ENCODE results near the gene UGT1A8.
"Not testable (repeated sequence)": the region's sequence is repeated elsewhere in the genome, so short reads cannot be mapped to it uniquely, and the experiment has no call there.

The UGT1A8 gene

DNA sequence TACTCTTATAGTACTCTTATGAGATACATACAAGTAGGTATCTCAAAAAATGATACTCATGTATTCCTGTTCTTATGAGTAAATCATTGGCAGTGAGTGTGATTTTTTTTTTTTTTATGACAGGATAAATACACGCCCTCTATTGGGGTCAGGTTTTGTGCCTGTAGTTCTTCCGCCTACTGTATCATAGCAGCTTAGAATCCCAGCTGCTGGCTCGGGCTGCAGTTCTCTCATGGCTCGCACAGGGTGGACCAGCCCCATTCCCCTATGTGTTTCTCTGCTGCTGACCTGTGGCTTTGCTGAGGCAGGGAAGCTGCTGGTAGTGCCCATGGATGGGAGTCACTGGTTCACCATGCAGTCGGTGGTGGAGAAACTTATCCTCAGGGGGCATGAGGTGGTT is at the start of gene UGT1A8:
Gene UGT1A8, plus strand, starts transcription at position 158 of the 400 bp plus-strand sequence. Its CDS starts 75 bp downstream, at position 233.
- DNase-seq (ENCODE audit: low read depth): not testable (repeated sequence)

DNA sequence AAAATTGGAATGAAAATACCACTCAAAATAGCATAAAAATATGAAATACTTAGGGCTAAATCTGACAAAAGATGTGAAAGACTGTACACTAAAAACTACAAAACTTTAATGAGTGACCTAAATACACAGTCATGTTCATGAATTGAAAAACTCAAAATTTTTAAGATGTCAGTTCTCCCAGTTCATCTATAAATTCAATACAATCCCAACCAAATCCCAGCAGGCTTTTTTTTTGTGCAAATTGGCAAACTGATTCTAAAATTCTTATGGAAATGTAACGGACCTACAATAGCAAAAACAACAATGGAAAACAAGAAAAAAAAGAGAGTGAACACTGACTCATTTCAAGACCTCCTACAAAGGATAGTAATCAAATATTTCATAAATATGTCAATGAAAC is 46.4 kb upstream of the UGT1A8 start:
- no peak for DNase-seq (ENCODE audit: low read depth)

DNA sequence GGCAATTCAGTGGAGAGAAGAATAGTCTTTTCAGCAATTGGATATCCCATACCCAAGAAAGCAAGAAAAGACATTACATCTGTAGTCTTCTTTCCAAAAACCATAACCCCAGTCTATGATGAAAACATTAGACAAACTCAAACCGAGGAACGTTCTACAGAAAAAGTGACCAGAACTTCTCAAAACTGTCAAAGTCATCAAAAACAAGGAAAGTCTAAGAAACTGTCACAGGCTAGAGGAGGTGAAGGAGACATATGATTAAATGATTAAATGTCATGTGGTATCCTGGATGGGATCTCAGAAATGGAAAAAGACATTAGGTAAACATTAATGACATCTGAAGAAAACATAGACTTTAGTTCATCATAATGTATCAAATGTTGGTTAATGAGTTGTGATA is 46.0 kb upstream of the UGT1A8 start:
- DNase-seq (ENCODE audit: low read depth): no peak

DNA sequence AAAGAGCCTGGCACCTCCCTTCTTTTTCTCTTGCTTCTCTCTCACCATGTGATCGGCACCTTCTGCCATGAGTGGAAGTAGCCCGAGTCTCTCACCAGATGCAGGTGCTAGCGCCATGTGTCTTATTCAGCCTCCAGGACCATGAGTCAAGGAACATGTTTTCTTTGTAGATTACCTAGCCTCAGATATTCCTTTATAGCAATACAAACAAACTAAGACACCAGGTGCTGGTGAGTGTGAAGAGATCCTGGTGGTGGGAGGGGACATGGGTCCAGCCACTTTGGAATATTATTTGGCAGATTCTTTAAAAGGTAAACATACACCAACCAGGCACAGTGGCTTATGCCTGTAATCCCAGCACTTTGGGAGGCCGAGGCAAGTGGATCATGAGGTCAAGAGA is 45.0 kb upstream of the UGT1A8 start:
- DNase-seq (ENCODE audit: low read depth): no peak

DNA sequence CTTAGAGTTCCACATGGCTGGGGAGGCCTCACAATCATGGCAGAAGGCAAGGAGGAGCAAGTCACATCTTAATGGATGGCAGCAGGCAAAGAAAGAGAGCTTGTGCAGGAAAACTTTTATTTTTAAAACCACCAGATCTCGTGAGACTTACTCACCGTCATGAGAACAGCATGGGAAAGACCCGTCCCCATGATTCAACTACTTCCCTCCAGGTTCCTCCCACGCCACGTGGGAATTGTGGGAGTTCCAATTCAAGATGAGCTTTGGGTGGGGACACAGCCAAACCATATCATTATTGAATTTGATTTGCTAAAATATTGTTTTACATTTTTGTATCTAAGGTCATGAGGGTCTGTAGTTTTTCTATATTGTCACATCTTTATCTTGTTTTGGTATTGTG is 40.1 kb upstream of the UGT1A8 start:
- DNase-seq (ENCODE audit: low read depth): not testable (repeated sequence)

DNA sequence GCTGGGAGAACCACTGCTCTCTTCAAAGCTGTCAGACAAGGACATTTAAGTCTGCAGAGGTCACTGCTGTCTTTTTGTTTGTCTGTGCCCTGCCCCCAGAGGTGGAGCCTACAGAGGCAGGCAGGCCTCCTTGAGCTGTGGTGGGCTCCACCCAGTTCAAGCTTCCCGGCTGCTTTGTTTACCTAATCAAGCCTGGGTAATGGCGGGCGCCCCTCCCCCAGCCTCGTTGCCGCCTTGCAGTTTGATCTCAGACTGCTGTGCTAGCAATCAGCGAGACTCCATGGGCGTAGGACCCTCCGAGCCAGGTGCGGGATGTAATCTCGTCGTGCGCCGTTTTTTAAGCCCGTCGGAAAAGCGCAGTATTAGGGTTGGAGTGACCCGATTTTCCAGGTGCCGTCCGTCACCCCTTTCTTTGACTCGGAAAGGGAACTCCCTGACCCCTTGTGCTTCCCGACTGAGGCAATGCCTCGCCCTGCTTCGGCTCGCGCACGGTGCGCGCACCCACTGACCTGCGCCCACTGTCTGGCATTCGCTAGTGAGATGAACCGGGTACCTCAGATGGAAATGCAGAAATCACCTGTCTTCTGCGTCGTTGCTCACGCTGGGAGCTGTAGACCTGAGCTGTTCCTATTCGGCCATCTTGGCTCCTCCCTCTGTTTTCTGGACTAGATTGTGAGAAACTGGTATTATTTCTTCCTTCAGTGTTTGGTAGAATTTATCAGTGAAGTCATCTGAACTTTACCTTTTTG is 34.0 kb upstream of the UGT1A8 start:
- DNase-seq (ENCODE audit: low read depth): not testable (repeated sequence)

DNA sequence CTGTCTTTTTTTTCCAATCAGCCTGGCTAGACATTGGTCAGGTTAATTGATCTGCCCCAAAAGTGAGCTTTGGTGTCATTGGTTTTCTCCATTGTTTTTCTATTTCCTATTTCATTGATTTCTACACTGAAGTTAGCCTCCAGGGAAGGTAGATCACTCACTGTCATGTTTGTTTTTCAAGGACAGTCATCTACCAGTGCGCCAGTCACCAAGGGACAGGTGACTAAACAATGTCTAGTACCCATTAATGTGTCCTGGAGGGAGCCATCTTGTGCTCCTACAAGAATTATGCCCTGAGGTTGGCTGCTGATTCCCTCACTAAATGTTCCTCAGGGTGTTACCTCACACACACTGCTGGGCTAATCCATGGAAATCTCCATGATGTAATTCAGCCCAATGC is 33.2 kb upstream of the UGT1A8 start:
- DNase-seq (ENCODE audit: low read depth): no peak

DNA sequence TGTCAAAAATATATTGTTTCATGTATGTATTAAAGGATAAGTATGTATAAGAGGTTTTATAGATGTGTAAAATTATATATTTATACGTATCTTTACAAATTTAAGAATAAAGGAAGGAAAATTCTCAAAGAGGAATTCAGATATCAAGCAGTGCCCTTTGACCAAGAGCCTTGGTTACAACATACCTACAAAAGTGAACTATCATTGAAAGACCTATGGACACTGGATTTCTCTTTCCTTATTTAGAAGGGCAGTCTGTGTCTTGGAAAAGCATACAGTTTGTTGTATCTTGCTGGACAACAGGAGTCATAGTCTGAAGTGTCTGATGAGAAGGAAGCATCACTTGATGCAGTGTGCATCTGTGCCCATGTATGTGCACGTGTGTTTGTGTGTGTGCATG is 29.0 kb upstream of the UGT1A8 start:
- DNase-seq (ENCODE audit: low read depth): no peak

DNA sequence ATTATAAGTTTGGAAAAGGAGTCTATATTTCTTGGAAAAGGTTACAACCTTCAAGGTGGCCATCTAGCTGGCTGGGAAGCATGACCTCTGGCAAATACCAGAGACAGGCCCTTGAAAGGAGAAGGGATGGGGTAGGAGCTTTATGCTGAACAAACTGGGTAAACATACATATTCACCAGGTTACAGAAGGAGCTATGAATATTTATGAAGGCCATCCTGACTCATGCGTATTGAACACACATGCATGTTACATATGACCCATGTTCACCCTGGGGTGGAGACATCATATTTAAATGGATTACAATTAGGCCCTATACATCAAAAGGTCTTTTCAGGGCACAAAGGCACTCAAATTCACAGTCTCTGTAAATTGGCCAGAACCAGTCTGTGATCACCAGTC is 24.7 kb upstream of the UGT1A8 start:
- not testable (repeated sequence) for DNase-seq (ENCODE audit: low read depth)

DNA sequence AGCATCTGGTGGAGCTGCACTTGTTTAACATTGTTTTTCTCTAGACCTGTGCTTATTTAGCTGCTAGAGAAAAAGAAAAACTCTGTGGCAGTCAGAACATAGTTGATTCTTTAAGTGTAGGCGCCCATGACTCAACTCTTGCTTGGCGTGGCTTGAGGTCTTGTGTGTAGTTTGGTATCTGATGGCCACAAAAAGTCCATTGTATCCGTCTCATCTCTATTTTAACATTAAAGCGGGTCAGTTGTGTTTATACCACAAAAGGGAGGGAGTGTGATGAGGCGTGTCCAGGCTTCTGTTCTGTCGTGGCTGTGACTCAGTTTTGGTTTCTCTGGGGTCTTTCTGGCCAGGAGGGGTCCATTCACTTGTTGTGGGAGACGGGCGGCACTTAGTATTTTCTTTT is 24.2 kb upstream of the UGT1A8 start:
- DNase-seq (ENCODE audit: low read depth): no peak

DNA sequence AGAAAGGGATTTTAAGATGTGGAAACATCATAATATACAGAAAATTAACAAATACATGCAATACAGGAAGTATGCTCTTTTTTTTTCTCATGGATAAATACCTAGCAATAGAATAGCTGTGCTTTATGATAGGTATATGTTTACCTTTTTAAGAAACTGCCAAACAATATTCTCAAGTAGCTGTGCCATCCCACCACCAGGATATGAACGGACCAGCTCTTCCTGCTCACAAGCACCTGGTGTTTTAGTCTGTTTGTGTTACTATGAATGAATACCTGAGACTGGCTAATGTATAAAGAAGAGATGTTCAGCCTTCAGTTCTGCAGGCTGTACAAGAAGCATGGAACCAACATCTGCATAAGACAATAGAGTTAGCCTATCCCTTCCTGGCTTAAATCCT is 19.9 kb upstream of the UGT1A8 start:
- DNase-seq (ENCODE audit: low read depth): no peak

DNA sequence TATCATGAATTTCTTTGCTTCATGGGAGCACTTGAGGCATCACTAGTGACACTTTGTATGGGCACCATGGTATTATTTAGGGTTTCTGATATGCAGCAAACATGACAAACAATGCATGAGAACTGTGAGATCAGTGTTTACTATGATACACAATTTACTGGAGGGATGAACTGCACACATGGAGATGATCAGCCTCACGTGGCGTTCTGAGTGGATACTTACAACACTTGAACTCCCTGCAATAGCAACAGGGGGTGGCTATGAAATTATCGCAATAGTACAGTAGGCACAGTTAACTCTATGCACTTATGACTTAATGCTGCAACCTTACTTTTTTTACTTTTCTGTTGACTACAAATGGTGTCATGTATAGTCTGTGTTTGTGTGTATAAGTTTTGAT is 18.5 kb upstream of the UGT1A8 start:
- DNase-seq (ENCODE audit: low read depth): no peak

DNA sequence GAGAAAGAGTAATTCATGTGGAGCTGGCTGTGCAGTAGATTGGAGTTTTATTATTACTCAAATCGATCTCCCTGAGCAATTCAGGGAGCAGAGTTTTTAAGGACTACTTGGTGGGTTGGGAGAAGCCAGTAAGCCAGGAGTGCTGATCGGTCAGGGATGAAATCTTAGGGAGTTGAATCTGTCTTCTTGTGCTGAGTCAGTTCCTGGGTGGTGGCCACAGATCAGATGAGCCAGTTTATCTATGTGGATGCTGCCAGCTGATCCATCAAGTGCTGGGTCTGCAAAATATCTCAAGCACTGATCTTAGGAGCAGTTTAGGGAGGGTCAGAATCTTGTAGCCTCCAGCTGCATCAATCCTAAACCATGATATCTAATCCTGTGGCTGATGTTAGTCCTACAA is 17.0 kb upstream of the UGT1A8 start:
- DNase-seq (ENCODE audit: low read depth): no peak

DNA sequence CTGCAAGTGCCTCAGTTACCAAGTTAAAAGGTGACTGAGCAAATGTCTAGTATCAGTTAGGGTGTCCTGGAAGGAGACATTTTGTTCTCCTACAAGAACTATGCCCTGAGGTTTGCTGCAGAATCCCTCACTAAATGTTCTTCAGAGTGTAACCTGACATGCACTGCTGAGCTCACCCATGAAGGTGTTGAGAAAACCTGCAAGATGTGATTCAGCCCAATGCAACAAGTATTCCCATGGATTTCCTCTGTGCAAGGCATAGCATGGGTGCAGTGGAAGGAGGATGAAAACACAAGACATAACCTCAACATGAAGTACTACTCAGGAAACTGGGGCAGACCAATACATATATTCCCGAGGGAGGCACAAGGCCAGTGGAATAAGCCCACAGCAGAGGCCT is 15.4 kb upstream of the UGT1A8 start:
- DNase-seq (ENCODE audit: low read depth): no peak

DNA sequence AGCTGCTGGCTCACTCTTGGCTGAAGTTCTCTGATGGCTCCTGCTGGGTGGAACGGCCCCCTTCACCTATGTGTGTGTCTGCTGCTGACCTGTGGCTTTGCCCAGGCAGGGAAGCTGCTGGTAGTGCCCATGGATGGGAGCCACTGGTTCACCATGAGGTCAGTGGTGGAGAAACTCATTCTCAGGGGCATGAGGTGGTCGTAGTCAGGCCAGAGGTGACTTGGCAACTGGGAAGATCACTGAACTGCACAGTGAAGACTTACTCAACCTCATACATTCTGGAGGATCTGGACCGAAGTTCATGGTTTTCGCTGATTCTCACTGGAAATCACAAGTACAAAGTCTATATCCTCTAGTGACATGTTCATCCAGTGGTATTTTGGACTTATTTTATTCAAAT is 13.9 kb upstream of the UGT1A8 start:
- DNase-seq (ENCODE audit: low read depth): no peak

DNA sequence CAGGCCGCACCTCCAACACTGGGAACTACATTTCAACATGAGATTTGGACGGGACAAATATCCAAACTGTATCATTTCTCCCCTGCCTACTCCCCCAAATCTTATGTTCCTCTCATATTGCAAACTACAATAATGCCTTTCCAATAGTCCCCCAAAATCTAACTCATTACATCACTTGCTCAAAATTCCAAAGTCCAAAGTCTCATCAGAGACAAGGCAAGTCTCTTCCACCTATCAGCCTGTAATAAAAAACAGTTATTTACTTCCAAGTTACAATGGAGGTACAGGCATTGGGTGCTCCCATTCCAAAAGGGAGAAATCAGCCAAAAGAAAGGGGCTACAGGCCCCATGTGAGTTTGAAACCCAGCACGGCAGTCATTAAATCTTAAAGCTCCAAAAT is 12.6 kb upstream of the UGT1A8 start:
- DNase-seq (ENCODE audit: low read depth): no peak

DNA sequence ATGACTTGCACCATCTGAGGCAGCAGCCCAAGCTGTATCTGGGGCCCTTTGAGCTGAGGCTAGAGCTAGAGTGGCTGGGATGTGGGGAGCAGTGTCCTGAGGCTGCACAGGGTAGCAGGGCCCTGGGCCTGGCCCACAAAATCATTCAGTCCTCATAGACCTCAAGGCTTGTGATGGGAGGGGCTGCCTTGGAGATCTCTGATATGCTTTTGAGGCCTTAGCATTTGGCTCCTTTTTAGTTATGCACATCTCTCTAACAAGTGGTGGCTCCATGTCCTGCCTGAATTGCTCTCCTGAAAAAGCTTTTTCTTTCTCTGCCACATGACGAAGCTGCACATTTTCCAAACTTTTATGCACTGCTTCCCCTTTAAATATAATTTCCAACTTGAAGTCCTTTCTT is 11.8 kb upstream of the UGT1A8 start:
- DNase-seq (ENCODE audit: low read depth): no peak

DNA sequence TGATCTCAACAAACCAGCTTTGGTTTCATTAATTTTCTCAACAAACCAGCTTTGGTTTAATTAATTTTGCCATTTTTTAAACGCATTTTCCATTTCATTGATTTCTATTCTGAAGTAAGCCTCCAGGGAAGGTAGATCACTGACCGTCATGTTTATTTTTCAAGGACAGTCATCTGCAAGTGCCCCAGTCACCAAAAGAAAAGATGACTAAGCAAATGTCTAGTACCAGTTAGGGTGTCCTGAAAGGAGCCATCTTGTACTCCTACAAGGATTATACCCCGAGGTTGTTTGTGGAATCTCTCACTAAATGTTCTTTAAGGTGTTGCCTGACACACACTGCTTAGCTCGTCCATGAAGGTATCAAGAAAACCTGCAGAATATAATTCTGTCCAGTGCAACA is 6.1 kb upstream of the UGT1A8 start:
- DNase-seq (ENCODE audit: low read depth): no peak

DNA sequence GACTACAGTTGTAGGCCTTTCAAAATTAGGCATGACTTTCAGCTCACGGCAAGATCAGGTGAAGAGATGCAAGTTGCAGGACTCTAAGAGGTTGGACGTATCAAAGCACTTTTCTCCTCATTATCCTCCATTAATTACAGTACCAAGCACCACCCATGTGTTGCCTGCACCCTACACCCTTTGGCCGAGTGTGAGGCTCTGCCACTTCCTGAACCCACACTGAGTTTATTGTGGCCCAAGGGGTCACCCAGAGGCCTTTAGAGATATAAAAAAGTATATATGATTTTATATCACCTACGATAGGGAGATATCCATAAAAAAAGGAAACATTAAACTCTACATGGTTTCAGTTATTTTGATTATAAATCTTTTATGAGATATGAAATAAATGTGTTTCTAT is 2.8 kb downstream of the UGT1A8 start:
- DNase-seq (ENCODE audit: low read depth): no peak

DNA sequence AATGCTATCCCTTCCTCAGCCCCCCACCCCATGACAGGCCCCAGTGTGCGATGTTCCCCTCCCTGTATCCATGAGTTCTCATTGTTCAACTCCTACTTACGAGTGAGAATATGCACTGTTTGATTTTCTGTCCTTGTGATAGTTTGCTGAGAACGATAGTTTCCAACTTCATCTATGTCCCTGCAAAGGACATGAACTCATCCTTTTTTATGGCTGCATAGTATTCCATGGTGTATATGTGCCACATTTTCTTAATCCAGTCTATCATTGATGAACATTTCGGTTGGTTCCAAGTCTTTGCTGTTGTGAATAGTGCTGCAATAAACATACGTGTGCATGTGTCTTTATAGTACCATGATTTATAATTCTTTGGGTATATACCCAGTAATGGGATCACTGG is 4.4 kb downstream of the UGT1A8 start:
- not testable (repeated sequence) for DNase-seq (ENCODE audit: low read depth)

DNA sequence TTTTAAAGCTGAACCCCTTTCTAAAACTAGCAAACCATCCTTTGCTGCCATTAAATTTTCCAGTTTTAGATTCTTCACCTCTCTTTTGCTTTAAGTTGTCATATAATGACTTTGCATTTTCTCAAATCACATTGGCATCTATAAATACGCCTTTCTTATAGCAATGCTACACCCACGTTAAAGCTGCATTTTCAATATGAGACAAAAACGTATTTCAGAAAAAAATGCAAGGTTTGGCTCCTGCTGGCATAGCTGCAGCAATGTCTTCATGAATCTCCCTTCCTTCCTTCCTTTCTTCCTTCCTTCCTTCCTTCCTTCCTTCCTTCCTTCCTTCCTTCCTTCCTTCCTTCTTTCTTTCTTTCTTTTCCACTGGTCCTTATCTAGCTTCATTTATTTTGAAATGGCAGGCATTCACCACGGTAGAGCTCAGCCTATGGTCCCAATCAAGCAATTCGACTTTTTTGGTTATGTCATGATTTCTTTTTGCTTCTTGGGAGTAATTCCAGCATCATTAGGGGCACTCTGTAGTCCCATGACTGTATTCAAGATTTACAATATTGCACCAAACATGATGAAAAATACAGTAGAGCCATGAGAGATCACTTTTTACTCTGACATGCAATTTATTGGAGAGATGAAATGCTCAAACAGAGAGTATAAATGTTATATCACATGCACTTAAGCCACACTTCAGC is 10.0 kb downstream of the UGT1A8 start:
- no peak for DNase-seq (ENCODE audit: low read depth)

DNA sequence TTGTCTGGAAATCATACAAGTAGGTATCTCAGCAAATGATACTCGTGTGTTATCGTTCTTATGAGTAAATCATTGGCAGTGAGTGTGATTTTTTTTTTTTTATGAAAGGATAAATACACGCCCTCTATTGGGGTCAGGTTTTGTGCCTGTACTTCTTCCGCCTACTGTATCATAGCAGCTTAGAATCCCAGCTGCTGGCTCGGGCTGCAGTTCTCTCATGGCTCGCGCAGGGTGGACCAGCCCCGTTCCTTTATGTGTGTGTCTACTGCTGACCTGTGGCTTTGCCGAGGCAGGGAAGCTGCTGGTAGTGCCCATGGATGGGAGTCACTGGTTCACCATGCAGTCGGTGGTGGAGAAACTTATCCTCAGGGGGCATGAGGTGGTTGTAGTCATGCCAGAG is 18.9 kb downstream of the UGT1A8 start, which contains the start of gene UGT1A10:
Gene UGT1A10, plus strand, starts transcription at position 143 of the 400 bp plus-strand sequence. Its CDS starts 75 bp downstream, at position 218.
- not testable (repeated sequence) for DNase-seq (ENCODE audit: low read depth)

DNA sequence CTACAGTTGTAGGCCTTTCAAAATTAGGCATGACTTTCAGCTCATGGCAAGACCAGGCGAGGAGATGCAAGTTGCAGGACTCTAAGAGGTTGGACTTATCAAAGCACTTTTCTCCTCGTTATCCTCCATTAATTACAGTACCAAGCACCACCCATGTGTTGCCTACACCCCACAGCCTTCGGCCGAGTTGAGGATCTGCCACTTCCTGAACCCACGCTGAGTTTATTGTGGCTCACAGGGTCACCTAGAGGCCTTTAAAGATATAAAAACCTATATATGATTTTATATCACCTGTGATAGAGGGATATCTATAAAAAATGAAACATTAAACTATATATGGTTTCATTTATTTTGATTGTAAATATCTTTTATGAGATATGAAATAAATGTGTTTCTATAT is 21.4 kb downstream of the UGT1A8 start:
- DNase-seq (ENCODE audit: low read depth): no peak

DNA sequence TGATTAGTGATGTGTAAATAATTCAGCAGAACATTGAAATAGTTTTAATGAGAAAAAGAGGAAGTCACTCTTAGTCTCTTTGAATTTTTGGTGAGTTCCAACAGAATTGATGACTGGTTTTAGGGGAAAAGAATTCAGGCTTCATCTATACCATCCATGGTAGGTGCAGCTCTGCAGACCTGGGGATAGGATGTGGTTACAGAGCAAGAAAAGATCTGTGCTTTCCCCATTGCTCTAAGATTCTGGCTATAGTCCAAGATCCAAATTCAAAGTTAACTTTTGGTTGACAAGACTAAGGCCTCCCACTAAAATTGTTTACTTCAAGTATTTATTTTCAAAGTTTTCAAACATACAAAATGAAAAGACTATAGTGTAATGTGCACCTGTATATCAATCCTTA is 22.4 kb downstream of the UGT1A8 start:
- no peak for DNase-seq (ENCODE audit: low read depth)
